IMR-90 (cell line): ENCODE measurements around the gene MAGI1. TPM values are rescaled to one million over a fixed set of nuclear protein-coding genes. Genes with fewer than 3 reads are reported as not detected.

Experiments used
- ATAC-seq: fragments of 200-7000 bp; cut with Tn5 transposase; 2 replicates; pipeline ENCODE4 v1.9.1; 2020; ENCODE audit warnings: low read depth, mild to moderate bottlenecking, moderate library complexity
- BruUV-seq: library from RNA; stranded (reverse); fragments of 400-500 nt; replicated peaks from 2 replicates; lab custom pipeline; 2021; lab: Mats Ljungman, UMichigan
- CTCF ChIA-PET: fragments of 300-600 bp; formaldehyde crosslinking; extraction: SDS; loops from one replicate; lab custom pipeline; 2021; ENCODE audit warnings: antibody characterized with exemption; lab: Yijun Ruan, JAX
- POLR2A ChIA-PET: fragments of 300-600 bp; sonication (Branson Sonifier 250); formaldehyde crosslinking; loops from one replicate; lab custom pipeline; 2022; ENCODE audit warnings: antibody characterized with exemption; ENCODE audit not compliant: unreplicated experiment; lab: Charles Lee
- DNase-seq: peaks from one replicate; pipeline ENCODE4 v3.0.0; 2013
- H2AFZ ChIP-seq: replicated peaks from 2 replicates; pipeline ENCODE3; 2013; ENCODE audit warnings: low read length, mild to moderate bottlenecking; ENCODE audit not compliant: poor library complexity
- H2AK5ac ChIP-seq: 2 replicates; pipeline ENCODE4 v1.6.1; 2013; ENCODE audit warnings: low read depth, low read length, inconsistent platforms
- H2AK9ac ChIP-seq: replicated peaks from 2 replicates; pipeline ENCODE3; 2013; ENCODE audit warnings: mild to moderate bottlenecking, low read depth, low read length, moderate library complexity; ENCODE audit not compliant: poor library complexity
- H2BK120ac ChIP-seq: 2 replicates; pipeline ENCODE4 v1.6.1; 2013; ENCODE audit warnings: low read depth, low read length, inconsistent platforms
- H2BK15ac ChIP-seq: 3 replicates; pipeline ENCODE4 v1.6.1; 2013; ENCODE audit warnings: low read depth, low read length, inconsistent platforms
- H2BK20ac ChIP-seq: 2 replicates; pipeline ENCODE4 v1.6.1; 2013; ENCODE audit warnings: low read depth, mild to moderate bottlenecking, inconsistent platforms, low read length, moderate library complexity
- H2BK5ac ChIP-seq: 2 replicates; pipeline ENCODE4 v1.6.1; 2013; ENCODE audit warnings: mild to moderate bottlenecking, low read depth, low read length, inconsistent platforms; ENCODE audit not compliant: poor library complexity, severe bottlenecking
- H3K14ac ChIP-seq: replicated peaks from 2 replicates; pipeline ENCODE4 v1.6.1; 2013; ENCODE audit warnings: low read depth, low read length, inconsistent platforms
- H3K18ac ChIP-seq: 2 replicates; pipeline ENCODE4 v1.6.1; 2013; ENCODE audit warnings: low read depth, low read length, control low read depth
- H3K23ac ChIP-seq: 2 replicates; pipeline ENCODE4 v1.6.1; 2013; ENCODE audit warnings: low read depth, low read length, inconsistent platforms
- H3K27ac ChIP-seq: 2 replicates; pipeline ENCODE4 v1.5.1; 2013; ENCODE audit warnings: mild to moderate bottlenecking, control low read depth, low read length; ENCODE audit not compliant: insufficient read depth
- H3K27me3 ChIP-seq: 2 replicates; pipeline ENCODE4 v1.6.1; 2013; ENCODE audit warnings: low read length; ENCODE audit not compliant: control insufficient read depth, insufficient read depth
- H3K36me3 ChIP-seq: 2 replicates; pipeline ENCODE4 v1.6.1; 2013; ENCODE audit warnings: low read length, mixed read lengths; ENCODE audit not compliant: control insufficient read depth, insufficient read depth
- H3K4ac ChIP-seq: 2 replicates; pipeline ENCODE4 v1.6.1; 2013; ENCODE audit warnings: low read depth, low read length, inconsistent platforms
- H3K4me1 ChIP-seq: 2 replicates; pipeline ENCODE4 v1.6.1; 2013; ENCODE audit warnings: low read length, mixed read lengths; ENCODE audit not compliant: control insufficient read depth, insufficient read depth
- H3K4me2 ChIP-seq: 2 replicates; pipeline ENCODE4 v1.6.1; 2013; ENCODE audit warnings: low read depth, mild to moderate bottlenecking, control low read depth, low read length, moderate library complexity
- H3K4me3 ChIP-seq: 2 replicates; pipeline ENCODE4 v1.5.1; 2013; ENCODE audit warnings: low read depth, mild to moderate bottlenecking, control low read depth, low read length, moderate library complexity; ENCODE audit not compliant: insufficient read depth
- H3K56ac ChIP-seq: 2 replicates; pipeline ENCODE4 v1.6.1; 2013; ENCODE audit warnings: low read length, inconsistent platforms; ENCODE audit not compliant: insufficient read depth; ENCODE audit errors: extremely low read depth
- H3K79me1 ChIP-seq, 2 experiments: 2 replicates each; pipeline ENCODE4 v1.6.1; 2013; ENCODE audit warnings: low read length in 2 of 2, inconsistent platforms in 1 of 2, low read depth in 1 of 2
- H3K9ac ChIP-seq: 2 replicates; pipeline ENCODE4 v1.6.1; 2013; ENCODE audit warnings: low read depth, low read length, control low read depth
- H3K9me1 ChIP-seq: 2 replicates; pipeline ENCODE4 v1.6.1; 2013; ENCODE audit warnings: low read length, inconsistent platforms; ENCODE audit not compliant: insufficient read depth
- H3K9me3 ChIP-seq: 2 replicates; pipeline ENCODE4 v1.6.1; 2013; ENCODE audit warnings: low read length; ENCODE audit not compliant: control insufficient read depth, insufficient read depth
- H4K20me1 ChIP-seq: 2 replicates; pipeline ENCODE4 v1.6.1; 2013; ENCODE audit warnings: low read length, inconsistent platforms; ENCODE audit not compliant: insufficient read depth
- H4K5ac ChIP-seq: 2 replicates; pipeline ENCODE4 v1.6.1; 2013; ENCODE audit warnings: mild to moderate bottlenecking, low read depth, low read length, control low read depth
- H4K8ac ChIP-seq, 2 experiments: 2 replicates each; pipeline ENCODE4 v1.6.1; 2013; ENCODE audit warnings: low read depth in 2 of 2, low read length in 2 of 2, control low read depth in 1 of 2, inconsistent platforms in 1 of 2
- H4K91ac ChIP-seq: 2 replicates; pipeline ENCODE4 v1.6.1; 2013; ENCODE audit warnings: low read depth, low read length, inconsistent platforms; ENCODE audit not compliant: insufficient read depth
- CHD1 ChIP-seq: IDR thresholded peaks from 2 replicates; pipeline ENCODE4 v1.6.1; 2012; ENCODE audit warnings: low read depth, low read length, improper control_type of control experiment
- MAFK ChIP-seq: IDR thresholded peaks from 2 replicates; pipeline ENCODE4 v1.6.1; 2012; ENCODE audit warnings: low read depth, low read length, improper control_type of control experiment
- WGBS, 2 experiments: methylation state at CpG; one replicate each; pipeline versions ENCODE4 v1.1.5 to v1.1.7; 2013; ENCODE audit warnings: missing lambda C conversion rate in 2 of 2; ENCODE audit not compliant: insufficient read length in 1 of 2; ENCODE audit errors: extremely low coverage in 2 of 2; 5-methylcytosine and 5-hydroxymethylcytosine counted together
- dilution Hi-C: fragments of 300-500 bp; cut with HindIII; formaldehyde crosslinking; loops from one replicate; pipeline ENCODE4 v1.14.3; 2018; ENCODE audit warnings: low sequenced_read_pairs; ENCODE audit not compliant: unreplicated experiment
- in situ Hi-C: fragments of 300-500 bp; cut with MboI; formaldehyde crosslinking; loops from 3 replicates; pipeline ENCODE4 v1.14.3; 2019; ENCODE audit warnings: low sequenced_read_pairs, inconsistent platforms, mixed read lengths
- intact Hi-C: fragments of 100-400 bp; cut with micrococcal nuclease; formaldehyde crosslinking; loops from 2 replicates; pipeline ENCODE4 v1.10.0; 2022
- polyA plus RNA-seq, 3 experiments: library from polyadenylated mRNA; depleted of rRNA; stranded (reverse); fragments of >200 nt; gene quantifications; 2 replicates each; pipeline ENCODE4 v1.2.3, GENCODE V29; 2012; ENCODE audit warnings: low replicate concordance in 1 of 3
- total RNA-seq: library from RNA; depleted of rRNA; stranded (reverse); fragments of >200 nt; gene quantifications from 2 replicates; pipeline ENCODE4 v1.2.3, GENCODE V29; 2012

MAGI1 gene
- total and polyA plus RNA-seq, 2 of the 4 experiments (the other 2 are of a cell fraction), result 14.5 to 24.2 TPM

DNA sequence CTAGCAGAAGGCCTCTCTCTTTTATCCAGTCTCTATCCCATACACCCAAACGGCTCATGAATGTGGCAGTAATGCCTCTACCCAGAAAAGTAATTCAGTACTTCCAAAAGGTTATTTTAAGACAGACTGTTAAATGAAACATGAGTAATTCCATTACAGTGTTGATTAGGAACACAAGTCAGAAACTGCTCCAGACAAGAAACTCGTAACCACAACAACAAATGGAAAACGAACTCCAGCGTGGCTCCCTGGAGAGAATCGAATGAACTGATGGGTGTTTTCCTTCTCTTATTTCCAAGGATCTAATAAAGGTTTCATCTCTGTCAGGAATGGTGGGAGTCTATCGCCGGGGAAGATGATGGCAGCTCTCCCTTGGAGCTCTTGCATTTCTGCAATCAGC lies 228.4 kb downstream of the MAGI1 start:
- Histone ChIP-seq H3K4me3 (no peak overlapping the region), H2BK15ac (no peak overlapping the region), H3K27me3 (no peaks in the 10 kb centered on the region), H2AFZ (no peak overlapping the region), H2AK9ac (no peak overlapping the region), H3K36me3 (no peaks in the 10 kb centered on the region), H3K27ac (no peak overlapping the region), H4K91ac (no peak overlapping the region), H4K20me1 (no peaks in the 10 kb centered on the region), H3K4ac (no peak overlapping the region), H3K4me2 (no peak overlapping the region), H2BK120ac (no peak overlapping the region), H3K23ac (no peak overlapping the region), H3K9ac (no peak overlapping the region), H2BK5ac (no peak overlapping the region), H3K56ac (no peak overlapping the region), H3K18ac (no peak overlapping the region), H3K9me3 (no peaks in the 10 kb centered on the region), H3K79me1 (peaks cover 12 to 34% of the 10 kb centered on the region in 2 experiments), H4K5ac (no peak overlapping the region), H4K8ac (no peak overlapping the region), H3K4me1 (no peaks in the 10 kb centered on the region), H2BK20ac (no peak overlapping the region), H2AK5ac (no peak overlapping the region), H3K14ac (no peak overlapping the region), H3K9me1 (peaks cover 5% of the 10 kb centered on the region; the same call in 1 of the 2 replicates)
- CTCF ChIA-PET, result no interaction called here
- no TSS peak for BruUV-seq
- DNase-seq, result no peak
- TF ChIP-seq CHD1 (no peak), MAFK (no peak)
- POLR2A ChIA-PET, result no interaction called here
- intact Hi-C loops, result no loop called here
- ATAC-seq, result no peak
- dilution Hi-C loops, result no loop called here
- in situ Hi-C loops, result no loop called here
- WGBS, 2 experiments, result no CpG with 5 or more reads among the region's 7 CpGs
